HG02870 (cell line): ENCODE measurements around the gene SYCE3.

Experiments
- ATAC-seq: cut with Tn5 transposase; IDR thresholded peaks from one replicate; pipeline ENCODE4 v1.9.1; 2021; ENCODE audit warnings: mild to moderate bottlenecking, moderate library complexity; ENCODE audit not compliant: unreplicated experiment

SYCE3 gene

GRCh38 chr22:50504369-50505211 lies 58.1 kb downstream of the SYCE3 start:
- ATAC-seq = no peak

DNA sequence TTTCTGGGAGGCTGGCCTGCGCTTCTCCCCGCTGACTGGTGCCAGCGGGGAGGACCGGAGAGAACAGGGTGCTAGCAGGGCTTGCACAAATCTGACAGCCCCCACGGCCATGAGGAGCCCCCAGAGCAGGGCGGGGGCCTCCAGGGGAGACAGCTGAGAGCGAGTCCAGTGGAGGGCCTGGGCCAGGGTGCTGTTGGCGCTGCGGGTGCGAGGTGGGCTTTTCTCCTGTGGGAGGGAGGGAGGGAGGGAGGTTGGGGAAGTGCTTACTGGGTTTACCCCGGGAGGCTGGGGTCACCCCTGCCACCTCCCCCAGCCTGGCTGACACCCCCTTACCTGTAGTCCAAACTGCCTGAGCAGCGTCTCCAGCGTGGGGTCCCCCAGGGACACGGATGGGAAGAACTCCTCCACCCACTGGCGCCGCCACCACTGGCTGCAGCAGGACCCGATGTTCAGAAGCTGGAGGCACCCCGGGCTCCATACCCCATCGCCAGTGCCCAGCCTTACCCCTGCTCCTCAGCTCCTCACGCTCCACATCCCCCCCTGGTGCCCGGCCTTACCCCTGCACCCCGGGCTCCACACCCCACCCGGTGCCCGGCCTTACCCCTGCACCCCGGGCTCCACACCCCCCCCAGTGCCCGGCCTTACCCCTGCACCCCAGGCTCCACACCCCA lies 59.1 kb downstream of the SYCE3 start:
- no peak for ATAC-seq

GRCh38 chr22:50502628-50503474 lies 59.9 kb downstream of the SYCE3 start:
- no peak for ATAC-seq

DNA sequence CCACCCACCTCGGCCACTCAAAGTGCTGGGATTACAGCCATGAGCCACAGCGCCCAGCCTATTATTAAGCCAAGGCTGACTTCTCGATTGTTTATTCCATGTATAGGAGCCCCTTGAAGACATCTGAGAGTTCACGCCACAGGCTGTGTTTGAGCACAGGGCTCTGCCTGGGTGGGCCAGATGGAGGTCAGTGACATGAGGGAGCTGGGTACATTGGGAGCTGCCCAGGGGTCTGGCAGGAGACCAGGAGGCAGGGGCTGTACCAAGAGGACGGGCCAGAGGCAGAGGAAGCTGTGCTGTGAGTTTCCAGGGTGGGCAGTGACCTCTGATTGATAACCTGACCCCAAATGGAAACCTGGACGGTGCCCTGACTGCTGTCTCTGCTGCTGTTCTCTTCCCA lies 60.6 kb downstream of the SYCE3 start:
- no peak for ATAC-seq
